GF-D8 (cell line): ENCODE data around the gene VGLL4.
A peak's percentile ranks its signal among the peaks of the same experiment; 100 is the strongest.

Experiments
- DNase-seq: peaks from one replicate; lab custom pipeline; 2025; lab: John Stamatoyannopoulos, UW

VGLL4 gene

DNA sequence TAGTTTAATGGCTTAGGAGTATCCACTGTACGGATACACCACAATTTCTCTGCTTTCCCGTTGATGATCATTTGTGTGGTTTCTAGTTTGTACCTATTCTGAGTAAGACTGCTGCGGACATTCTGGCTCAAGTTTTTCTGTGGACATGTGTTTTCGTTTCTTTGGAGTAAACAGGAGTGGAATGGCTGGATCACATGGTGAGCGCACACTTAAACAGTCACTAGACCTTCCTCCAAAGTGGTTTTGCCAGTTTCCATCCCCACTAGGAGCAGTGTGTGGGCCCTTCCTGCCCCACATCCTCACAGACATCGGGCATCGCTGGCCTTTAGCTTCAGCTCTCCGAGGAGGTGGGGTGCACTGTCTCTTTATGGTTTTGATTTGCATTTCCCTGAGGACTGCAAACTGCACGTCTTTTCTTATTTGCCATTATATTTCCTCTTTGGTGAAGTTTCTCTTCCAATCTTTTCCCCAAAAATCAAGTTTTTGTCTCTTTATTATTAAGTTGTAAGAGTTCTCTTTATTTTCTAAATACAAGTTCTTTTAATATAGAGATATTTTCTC is 94.1 kb downstream of the VGLL4 start:
- no peak for DNase-seq

DNA sequence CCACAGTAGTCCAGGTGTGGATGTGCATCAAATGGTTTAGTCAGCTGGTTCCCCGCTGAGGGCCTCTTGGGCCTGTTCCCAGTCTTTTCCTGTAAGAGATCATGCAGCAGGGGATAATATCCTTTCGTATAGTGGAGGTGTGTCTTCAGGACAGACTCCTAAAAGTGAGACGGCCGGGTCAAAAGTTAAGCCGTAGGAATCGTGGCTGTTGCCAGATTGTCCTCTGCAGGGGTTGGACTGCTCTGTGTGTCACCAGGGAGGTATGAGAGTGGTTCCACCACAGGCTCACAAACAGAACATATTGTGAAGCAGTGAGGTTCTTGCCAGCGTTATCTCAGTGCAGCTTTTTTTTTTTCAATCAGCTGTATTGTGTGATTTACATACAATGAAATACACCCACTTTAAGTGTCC is 95.0 kb downstream of the VGLL4 start:
- DNase-seq, result no peak

DNA sequence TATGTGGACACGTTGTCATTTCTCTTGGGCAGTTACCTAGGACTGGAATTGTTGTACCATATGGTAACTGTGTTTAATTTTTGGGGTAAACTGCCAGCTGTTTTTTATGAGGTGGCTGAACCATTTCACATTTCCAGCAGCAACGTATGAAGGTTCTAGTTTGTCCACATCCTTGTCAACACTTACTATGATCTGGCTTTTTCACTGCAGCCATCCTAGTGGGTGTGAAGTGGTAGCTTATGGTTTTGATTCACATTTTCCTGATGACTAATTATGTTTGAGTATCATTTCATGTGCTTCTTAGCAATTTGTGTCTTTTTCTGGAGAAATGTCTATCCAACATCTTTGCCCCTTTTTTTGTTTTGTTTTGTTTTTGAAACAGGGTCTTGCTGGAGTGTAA is 96.2 kb downstream of the VGLL4 start:
- no peak for DNase-seq

DNA sequence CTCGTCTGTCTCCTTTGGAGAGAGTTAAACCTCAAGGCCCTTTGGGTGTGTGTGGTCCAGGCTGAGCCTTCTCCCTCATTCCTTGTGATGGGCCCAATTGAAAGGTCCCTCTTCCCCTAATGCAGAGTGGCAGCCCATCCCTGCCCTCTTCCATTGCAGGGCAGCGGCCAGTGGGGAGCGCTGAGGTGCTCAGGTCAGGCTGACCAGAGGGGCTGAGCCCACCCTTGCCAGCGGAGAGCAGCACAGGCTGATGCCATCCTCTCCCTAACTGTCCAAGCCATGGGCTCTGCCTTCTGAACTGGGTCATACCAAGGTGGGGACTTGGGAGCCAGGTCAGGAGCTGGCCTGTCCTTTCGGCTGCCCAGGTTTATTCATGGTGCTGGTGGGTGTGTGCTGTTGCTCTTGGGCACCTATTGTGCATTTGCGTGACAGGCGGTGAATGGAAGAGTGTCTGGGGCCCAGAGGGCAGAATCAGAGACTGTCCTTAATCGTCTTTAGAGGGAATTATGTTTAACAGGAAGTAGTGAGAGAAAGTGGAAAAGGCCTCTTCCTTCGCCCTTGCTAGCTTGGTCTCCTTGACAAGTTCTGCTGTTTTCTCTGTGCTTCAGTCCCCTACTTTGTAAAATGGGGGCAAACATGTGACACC is 96.9 kb downstream of the VGLL4 start:
- DNase-seq, result no peak

DNA sequence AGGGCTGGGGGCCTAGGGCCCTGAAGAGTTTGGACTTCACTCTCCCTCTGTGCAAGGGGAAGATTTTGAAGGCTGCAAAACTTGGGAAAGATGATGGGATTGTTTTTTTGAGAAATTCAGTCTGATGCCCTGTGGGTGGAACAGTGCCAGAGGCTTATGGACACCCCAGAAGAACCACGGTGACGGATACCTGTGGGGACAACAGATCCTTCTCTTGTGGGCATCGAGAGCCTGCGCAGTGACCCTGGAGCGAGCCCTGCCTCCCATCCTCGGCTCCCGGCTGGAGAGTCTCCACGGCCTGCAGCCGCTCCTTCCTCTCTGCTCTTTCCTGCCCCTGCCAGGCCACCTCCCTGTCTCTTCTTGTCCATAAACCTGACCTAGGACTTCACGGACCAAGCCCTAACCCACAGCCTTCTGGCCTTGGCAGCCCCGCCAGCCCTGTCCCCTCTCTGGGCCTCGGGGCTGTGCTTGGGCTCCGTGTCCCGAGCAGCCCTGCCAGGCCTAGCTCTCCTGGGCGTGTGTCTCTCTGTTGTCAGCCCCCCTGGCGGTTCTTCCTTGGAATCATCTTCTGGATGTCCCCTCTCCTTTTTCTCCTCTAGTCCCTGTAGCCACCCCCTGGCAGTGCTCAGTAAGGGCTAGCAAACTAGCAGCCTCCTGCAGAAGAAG is 98.4 kb downstream of the VGLL4 start:
- no peak for DNase-seq

DNA sequence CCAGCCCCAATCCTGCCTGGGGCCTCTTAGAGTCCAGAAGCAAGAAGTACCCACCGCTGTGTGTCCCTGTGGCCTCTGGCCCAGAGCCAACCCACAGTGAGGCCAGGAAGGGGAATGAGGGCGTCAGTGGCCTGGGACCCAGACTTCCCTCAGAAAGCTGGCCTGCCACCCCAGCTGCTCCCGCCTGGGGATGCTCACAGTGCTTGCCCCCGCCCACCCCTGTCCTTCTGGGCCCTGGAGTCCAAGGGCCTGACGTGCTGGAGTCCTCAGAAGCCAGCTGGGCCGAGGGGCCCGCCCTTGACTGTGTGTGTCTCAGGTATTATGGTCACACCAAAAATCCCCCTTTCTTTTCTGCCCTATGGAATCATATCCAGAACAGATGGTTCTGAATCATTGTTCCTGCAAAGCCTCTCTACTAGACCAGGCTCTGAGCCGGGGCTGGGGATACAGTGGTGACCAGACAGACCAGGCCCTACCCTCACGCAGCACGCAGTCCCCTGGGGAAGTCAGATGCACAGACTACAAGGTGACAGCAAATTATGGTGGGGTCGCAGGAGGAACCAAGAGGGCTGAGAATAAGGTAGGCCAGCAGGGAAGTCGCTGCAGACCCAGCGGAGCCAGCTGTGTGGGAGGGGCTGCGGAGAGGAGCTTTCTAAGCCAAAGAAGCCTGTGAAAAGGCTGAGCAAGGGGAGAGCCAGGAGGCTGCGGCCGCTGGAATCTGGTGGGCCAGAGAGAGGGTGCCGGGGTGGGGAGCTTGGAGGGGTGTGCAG is 99.1 kb downstream of the VGLL4 start:
- DNase-seq, result peak; percentile 5

DNA sequence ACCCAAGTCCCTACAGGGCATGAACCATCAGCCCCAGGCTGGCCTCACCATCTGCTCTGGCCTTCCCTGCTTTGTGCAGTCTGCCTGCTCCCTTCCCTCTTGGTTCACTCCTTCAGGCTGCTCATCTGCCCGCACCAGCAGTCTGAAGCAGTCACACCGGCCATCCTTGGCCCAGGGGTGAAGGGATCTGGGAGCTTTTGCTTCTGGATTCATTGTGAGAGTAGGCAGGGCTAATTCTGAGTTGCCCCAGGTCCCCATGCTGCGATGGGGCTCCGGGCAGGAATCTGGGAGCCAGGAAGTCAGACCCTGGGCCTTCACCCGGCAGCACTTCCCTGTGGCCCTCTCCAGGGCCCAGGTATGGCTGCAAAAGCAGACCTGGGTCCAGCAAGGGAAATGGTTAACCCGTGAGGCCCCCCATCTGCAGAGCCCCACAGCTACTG is 99.7 kb downstream of the VGLL4 start:
- no peak for DNase-seq

DNA sequence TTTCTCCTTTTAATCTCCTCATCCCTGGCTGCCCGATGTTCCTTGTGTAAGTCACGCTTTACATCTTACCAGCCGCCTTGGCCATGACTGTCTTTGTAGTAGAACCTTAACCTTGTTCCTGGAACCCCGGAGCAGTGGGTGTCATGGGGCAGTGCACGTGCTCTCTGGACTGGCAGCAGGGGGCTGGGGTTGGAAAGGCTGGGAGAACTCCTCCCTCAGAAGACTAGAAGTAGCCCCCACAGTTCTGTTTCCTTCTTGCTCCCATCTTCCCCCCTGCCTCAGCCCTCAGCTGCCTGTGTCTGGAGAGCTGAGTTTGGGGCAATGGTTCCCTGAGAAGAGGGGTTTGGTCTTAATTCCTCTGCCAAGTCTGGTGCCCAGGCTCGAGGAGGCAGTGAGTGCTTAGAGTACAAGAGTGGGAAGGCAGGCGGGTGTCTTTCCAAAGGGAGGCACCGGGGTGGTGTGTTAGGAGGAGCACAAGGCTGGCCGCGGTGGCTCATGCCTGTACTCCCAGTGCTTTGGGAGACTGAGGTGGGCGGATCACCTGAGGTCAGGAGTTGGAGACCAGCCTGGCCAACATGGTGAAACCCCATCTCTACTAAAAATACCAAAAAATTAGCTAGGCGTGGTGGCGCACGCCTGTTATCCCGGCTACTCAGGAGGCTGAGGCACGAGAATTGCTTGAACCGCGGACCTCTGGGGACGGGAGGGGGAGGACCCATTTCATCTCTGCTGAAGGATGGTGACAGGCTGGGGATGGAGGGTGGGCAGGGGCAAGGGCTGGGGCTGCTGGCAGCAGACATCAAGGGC is 100.4 kb downstream of the VGLL4 start:
- DNase-seq, result no peak

DNA sequence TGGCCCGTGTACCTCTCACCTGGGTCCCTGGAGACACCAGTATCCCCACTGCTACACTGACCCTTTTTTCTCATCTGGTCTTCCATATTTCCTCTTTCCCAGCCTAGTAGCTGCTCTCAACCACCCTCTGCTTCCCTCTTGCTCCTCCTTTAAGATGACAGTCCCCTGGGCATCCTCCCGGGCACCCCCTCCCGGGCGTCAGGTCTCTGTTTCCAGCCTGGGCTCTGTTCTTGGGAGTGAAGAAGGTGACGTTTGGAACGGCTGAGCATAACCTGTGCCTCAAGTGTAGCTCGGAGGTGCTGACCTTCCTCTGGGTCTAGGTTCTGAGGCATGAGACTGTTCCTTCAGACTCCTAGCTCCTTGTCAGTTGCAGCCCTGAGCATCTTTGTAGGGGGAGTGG is 101.2 kb downstream of the VGLL4 start:
- DNase-seq, result no peak

DNA sequence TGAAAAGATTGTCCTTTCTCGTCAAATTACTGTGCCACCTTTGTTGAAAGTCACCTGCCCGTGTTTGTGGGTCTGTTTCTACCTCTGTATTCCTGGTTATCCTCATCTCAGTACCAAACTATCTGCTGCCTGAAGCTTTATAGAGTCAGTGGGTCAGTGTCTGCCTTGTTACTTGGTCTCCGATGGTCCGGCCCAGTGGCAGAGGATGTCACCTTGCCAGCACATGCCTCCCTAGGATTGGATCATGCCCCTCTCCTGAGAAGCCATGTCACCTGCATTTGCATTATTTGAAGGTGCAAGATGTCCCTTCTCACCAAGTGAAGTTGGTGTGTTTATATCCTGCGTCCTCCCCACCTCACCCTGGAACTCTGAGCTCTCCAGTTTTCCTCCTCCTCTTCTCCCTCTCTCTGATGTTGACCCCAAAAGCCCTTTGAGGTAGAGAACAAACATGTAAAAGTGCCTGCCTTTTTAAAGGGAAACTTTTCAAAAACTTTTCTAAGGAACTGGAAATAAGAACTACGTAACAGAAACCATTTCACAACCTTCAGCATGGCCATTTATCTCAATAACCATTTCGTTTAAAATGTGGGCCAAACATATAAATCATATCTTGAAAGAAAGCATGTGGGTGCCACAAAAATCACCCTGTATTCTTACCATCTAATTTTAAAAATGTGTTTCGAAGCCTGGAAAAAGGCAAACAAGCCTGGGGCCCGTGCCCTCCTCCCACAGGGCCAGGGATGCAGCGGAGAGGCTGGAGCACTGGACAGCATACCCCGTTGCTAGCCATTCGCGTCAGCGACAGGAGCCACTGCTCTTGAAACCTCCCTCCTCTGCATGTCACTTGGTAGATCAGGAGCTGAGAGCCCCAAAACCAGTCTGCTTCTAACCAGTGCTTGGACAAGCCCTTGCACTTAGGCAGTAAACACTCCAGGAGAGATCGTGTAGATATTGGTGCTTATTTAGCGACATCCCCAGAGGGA is 102.1 kb downstream of the VGLL4 start:
- DNase-seq, result no peak

DNA sequence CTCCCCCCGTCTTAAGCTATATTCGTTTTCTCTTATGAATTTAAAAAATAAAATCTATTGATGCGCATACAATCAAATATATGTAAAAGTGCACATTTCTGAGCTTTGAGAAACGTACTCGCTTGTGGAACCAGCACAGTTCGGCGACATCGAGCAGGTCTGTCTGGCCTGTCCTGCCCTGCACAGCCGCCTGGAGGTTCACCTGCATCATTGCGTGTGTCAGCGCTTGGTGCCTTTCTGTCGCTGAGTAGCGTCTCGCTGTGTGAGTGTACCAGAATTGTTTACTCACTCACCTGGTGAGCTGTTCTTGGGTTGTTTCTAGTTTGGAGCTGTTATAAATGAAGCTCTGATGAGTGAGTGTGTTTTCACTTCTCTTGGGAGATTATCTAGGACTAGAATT is 104.0 kb downstream of the VGLL4 start:
- no peak for DNase-seq

DNA sequence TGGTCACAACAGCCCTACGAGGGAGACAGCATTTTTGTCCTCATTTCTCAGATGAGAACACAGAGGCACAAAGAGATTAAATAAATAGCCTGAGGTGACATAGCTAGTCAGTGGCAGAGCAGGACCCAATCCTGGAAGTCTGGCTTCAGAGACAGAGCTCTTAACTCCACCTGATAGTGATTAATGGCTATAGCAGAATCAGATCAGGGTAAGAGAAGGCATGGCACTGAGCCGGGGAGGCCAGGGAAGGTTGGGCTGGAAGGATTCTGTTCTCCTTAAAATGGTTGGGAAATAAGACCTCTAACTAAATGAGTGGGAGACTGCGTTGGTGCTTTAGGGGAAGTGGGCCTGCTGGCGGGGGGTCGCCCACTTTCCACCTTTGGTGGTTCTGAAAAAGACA is 104.5 kb downstream of the VGLL4 start:
- no peak for DNase-seq

DNA sequence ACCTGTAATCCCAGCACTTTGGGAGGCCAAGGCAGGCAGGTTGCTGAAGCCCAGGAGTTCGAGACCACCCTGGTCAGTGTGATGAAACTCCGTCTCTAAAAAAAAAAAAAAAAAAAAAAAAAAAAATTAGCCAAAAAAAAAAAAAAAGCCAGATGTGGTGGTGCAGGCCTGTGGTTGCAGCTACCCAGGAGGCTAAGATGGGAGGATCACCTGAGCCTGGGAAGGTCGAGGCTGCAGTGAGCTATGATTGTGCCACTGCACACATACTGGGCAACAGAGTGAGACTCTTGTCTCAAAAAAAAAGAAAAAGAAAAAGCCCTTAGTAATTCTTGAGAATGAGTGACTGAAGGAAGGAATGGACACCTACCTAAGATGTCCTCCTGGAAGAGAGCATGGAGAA is 105.1 kb downstream of the VGLL4 start:
- no peak for DNase-seq

DNA sequence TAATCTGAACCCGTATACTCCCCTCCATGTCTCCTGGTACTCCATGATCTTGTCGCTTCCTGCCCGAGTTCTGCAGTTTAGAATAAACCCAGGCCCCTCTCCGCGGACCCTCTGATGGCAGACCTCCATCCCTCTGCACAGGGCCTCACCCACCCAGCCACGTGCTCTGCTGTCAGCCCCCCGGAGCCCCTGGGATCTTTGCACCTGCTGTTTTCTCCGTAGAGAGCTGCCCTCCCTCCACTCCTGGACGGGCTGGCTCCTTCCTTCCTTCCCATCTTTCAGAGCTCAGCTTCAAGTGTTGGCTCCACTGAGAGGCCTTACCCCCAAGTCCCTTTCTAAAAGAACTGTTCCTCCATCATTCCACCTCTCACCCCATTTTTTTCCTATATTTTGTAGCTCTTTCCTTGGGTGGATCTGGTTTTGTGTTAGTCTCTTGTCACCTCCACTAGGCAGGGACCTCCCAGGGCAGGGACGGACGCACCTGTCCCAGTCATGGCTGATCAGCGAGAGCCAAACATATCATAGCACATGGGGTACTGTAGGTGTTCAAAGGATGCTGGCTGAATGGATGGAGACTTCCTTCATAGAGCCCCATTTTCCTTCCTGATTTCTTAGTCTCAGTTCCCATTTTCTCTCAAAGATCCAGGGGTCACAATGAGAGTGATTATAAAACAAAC is 106.6 kb downstream of the VGLL4 start:
- no peak for DNase-seq

DNA sequence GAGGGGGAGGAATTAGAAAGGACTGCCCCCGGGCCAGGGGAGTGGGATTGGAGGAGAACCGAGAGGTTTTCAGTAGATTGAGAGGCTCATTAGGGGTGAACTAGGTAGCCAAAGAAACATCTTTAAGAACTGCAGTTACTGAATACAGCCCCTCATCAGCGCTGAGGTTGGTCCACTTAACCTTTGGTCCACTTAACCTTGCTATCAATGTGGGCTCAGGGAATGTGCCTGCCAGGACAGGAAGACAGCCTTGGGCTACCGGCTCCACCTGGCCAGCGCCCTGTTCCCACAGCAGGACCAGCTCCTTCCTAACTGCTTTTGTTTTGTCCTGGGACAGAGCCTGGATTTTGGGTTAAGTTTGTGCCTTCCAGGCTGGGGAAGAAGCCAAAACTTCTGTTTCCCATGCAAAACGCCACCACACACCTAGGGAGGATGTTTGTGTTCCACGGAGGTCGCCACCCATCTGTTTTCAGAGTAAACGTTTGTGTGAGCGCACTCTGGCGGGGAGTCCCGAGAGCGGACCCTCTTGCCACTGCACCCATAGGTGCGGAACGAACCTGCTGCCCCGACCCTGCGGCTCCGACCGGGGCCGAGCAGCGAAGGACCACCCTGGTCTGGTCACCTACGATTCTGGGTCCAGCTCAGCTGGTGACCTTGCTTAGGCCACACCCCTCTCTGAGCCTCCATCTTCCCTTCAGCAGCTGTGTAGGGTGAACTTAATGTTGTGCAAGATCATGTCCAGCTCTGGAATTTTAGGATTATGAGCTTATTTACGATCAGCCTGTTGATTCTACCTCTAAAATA is 107.4 kb downstream of the VGLL4 start:
- no peak for DNase-seq

DNA sequence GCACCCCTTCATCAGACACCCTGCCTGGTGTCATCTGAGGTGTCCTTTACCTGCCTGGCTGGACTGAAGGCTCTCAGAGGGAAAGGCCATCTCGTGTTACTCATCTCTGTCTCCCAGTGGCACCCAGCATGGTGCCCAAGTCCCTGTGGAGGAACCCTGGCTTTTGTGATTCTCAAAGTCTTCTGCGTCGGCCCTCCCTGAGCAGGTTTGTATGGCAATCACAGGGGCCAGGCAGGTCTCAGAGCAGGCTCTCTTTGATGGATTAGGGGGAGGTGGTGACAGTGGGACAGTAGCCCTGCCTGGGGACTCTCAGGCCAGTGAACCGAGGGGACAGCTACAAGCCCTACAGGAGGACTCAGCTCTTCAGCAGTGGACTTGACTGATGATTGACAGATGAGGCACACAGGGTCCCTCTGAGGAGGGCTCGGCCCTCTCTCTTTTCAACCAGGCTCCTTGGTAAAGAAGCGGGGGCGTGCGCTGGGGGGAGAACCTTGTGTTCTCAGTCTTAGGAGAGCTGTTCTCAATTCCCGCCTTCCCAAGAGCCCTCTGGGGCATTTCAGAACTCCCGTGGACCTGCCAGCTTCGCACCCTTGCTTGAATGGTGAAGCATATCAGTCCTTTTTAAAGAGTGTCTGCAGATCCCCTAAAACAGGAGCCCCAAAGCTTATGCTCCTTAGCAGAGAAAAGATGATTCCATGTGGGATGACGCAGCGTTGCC is 108.3 kb downstream of the VGLL4 start:
- DNase-seq, result no peak

DNA sequence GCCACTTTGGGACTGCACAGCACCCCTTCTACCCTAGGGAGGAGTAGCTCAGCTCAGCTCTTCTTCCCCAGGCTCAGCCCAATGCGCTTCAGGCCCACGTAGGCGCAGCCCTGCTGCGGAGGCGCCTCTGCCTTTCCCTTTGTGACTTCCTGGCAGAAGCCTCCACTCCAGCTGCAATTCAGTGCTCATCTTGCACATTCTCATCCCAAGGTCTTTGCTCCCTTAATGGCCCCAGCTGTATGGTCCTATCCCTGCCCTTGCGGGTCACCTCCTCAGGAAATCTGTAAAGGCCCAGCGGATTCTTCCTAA is 109.0 kb downstream of the VGLL4 start:
- DNase-seq, result no peak

DNA sequence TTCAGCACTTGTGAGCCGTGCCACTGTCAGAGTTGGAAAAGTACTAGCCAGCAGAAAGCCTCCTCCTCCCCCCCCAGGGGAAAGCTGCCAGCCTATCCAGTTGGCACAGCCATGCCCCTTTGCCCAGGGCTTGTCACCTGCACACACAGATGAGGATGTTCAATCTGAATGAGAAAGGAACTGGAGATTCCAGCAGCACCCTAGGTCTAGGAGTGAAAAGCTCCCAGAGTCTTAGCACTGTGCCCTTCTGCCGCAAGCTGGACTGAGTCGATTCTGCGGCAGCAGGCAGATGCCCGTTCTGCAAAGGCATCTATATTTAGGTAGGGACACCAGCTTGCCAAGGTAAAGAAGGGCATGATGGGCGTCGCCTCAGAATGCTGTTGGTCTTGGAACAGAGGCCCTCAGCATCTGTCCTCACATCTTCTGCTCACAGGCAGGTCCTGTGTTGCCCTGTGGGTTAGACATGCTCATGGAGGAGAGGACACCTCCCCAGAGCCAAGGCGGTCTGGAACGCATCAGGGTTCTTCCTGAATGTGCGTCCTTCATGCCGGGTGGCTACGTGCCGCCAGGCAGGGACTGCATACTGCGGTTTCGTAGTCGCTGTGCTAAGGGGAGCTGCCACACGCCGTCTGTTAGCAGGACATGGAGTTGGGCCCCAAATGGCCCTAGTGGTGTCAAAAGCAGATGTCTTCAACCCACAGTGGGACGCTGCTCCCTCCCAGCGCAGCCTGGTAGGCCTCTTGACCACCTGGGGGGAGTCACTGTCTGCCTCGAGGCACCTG is 109.5 kb downstream of the VGLL4 start:
- DNase-seq, result no peak
